ENCODE data around the gene IFT122.

The IFT122 gene

GRCh38 chr3:129512595-129512994, 72.6 kb downstream of the IFT122 start:
- H3K27me3 ChIP-seq (ENCODE audit: insufficient read depth, poor library complexity, severe bottlenecking) = no peaks in the 10 kb centered on the region
- TF ChIP-seq REST (IDR thresholded peaks at IDR 0.05; ENCODE audit: insufficient replicate concordance, low read depth) = no peak
- no peak for TF ChIP-seq GABPA (IDR thresholded peaks at IDR 0.05; ENCODE audit: low read depth)
- TF ChIP-seq CTCF (IDR thresholded peaks at IDR 0.05; ENCODE audit: insufficient read depth, low read length) = no peak
- no peak for TF ChIP-seq POLR2AphosphoS5 (IDR thresholded peaks at IDR 0.05; ENCODE audit: low read depth)
- no peak for TF ChIP-seq SPI1 (IDR thresholded peaks at IDR 0.05; ENCODE audit: borderline replicate concordance, low read depth)
- no peak for DNase-seq (ENCODE audit: low read depth in 1 of 2, low spot score in 1 of 2)
- no peak overlapping the region for H3K27ac ChIP-seq (replicated peaks)
- no peak overlapping the region for H3K4me3 ChIP-seq (replicated peaks; ENCODE audit: insufficient read depth, low read length)

GRCh38 chr3:129513705-129514104, 73.7 kb downstream of the IFT122 start:
- H3K4me3 ChIP-seq (replicated peaks; ENCODE audit: insufficient read depth, low read length) = no peak overlapping the region
- H3K27me3 ChIP-seq (ENCODE audit: insufficient read depth, poor library complexity, severe bottlenecking) = no peaks in the 10 kb centered on the region
- TF ChIP-seq POLR2AphosphoS5 (IDR thresholded peaks at IDR 0.05; ENCODE audit: low read depth) (no peak), GABPA (IDR thresholded peaks at IDR 0.05; ENCODE audit: low read depth) (no peak), REST (IDR thresholded peaks at IDR 0.05; ENCODE audit: insufficient replicate concordance, low read depth) (no peak), SPI1 (IDR thresholded peaks at IDR 0.05; ENCODE audit: borderline replicate concordance, low read depth) (no peak), CTCF (IDR thresholded peaks at IDR 0.05; ENCODE audit: insufficient read depth, low read length) (no peak)
- no peak overlapping the region for H3K27ac ChIP-seq (replicated peaks)
- DNase-seq (ENCODE audit: low read depth in 1 of 2, low spot score in 1 of 2) = no peak

GRCh38 chr3:129514110-129514509, 74.1 kb downstream of the IFT122 start:
- Histone ChIP-seq H3K4me3 (replicated peaks; ENCODE audit: insufficient read depth, low read length) (no peak overlapping the region), H3K27me3 (ENCODE audit: insufficient read depth, poor library complexity, severe bottlenecking) (no peaks in the 10 kb centered on the region), H3K27ac (replicated peaks) (no peak overlapping the region)
- DNase-seq (ENCODE audit: low read depth in 1 of 2, low spot score in 1 of 2) = no peak
- no peak for TF ChIP-seq SPI1 (IDR thresholded peaks at IDR 0.05; ENCODE audit: borderline replicate concordance, low read depth)
- TF ChIP-seq GABPA (IDR thresholded peaks at IDR 0.05; ENCODE audit: low read depth) = no peak
- TF ChIP-seq REST (IDR thresholded peaks at IDR 0.05; ENCODE audit: insufficient replicate concordance, low read depth) = no peak
- no peak for TF ChIP-seq POLR2AphosphoS5 (IDR thresholded peaks at IDR 0.05; ENCODE audit: low read depth)
- no peak for TF ChIP-seq CTCF (IDR thresholded peaks at IDR 0.05; ENCODE audit: insufficient read depth, low read length)
